HL-60/S4 treated with phorbol 12-myristate 13-acetate at 8.2 ng/mL for 4 days and 3 days (cell line): ENCODE measurements around the gene MTHFSD.

Source experiments
- in situ Hi-C: fragments of 300-500 bp; cut with MboI; formaldehyde crosslinking; loops from 2 replicates; pipeline ENCODE4 v1.15.0; 2022; ENCODE audit warnings: low sequenced_read_pairs

Gene MTHFSD

DNA sequence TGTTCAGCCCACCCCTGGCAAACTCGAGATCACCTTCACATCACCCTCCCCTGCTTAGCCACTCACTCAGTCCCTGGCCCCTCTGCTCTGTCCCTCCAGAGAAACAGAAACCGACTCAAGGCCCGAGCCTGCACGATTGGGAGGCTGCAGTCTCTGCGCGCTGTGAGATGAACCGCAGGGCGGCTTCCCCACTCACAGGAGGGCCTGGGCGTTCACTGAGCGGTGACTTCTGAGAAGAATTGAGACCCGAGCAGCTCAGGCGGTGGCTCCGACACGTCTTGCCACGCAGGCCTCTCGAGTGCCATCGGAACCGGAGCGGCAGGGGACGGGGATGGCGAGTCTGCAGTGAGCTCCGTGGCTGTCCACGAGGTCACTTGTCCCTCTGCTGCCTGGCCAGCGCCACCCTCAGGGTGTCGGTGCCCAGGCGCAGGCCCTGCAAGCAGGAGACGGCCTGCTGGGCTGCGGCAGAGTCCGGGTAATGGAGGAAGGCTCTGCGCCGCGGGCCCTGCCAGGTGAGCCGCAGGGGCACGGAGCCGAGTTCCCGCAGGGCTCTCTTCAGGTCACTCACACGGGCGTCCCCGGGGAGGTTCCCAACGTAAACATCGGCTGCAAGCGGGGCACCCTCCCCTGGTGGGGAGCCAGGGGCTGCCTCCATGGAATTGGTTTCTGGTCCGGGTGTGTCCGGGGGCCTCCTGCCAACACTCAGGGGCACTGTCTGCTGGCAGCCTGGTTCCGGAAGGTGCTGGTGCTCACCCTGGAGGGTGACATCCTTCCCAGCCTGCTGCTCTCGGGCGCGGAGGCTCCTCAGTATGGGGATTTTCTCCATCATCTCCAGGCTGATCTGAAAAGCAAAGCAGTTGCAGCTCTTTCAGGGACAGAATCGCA, 23.2 kb downstream of the MTHFSD start:
- in situ Hi-C loops = no loop called here

- in situ Hi-C loops = no loop called here
Measured at GRCh38 chr16:86531191-86531545, 23.9 kb downstream of the MTHFSD start.

DNA sequence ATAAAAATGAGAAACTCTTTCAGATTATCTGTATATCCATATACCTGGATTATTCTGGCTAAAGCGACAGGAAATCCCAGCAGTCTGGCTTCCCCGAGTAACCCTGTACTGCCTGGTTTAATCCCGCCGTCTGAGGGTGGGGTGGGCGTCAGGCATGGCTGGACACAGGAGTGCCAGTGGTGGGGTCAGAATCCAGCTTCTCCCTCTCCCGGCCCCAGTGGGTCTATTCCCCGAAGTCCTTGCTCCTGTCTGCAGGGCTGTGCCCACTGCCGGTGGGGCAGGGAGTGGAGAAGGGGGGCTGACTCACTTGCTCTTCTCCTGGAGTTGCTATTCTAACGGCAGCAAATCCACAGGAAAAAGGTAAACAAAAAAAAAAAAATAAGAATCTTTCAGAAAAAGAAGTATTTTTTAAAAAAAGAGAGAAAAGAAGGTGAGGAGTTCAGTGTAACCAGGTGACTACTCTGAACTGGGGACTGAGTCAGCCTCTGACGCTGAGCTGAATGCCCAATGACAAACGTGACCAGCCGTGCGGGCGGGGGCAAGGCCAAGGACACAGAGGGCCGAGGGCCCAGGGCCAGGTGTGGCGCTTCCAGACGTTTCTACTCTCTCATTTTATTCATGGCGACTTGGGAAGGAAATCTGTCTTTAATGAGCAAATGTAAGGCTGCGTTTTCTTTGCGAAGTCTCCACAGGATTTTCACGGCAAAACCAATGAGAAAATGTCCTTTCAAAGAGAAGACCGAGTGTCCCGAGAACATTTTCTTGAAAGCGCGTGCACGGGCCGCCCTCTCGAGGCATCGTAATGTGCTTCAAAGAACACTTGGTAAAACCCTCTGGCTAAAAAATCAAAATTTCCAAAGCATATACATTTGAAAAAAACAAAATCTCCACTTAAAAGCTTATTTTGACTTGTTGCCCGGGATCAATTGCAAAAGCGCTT, 24.5 kb downstream of the MTHFSD start:
- in situ Hi-C loops = no loop called here

GRCh38 chr16:86529160-86529559, 25.9 kb downstream of the MTHFSD start:
- in situ Hi-C loops = no loop called here

DNA sequence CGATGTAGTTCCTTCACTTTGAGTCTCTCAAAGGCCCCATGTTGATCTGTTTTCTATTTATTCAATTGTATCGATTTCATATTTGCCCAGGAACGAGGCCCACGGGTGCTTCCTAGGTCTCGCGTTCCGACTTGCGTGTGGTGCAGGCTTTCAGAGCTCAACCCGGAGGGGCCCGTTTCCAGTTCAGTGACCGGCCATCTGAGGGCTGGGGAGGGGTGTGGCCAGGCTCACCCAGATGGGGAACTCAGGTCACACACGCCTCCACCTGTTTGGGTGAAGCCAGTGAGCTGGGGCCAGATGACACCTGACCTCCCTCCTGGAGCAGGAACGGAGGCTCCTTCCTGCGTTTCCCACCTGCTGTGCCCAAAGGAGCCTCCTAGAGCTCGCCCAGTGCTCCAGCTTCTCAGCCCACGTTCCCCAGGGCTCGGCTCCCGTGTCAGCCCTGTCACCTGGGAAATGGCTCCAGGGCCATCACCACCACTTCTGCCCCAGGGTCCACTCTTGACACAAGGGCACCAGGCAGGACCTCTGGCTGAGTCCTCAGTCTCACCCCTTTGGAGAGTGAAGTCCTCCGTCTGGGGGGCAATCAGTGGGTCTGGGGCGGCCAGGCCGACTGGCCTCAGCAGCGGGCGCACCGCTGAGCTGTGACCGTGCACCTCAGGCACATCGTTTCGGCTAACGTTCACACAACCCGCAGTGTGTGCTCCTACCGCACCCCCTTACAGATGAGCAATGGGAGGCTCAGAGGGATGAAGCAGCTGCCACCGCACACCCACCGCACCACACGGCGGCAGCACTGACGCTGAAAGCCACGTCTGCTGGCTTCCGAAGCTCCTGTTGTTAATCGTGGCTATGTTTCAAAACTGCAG, 26.7 kb downstream of the MTHFSD start:
- in situ Hi-C loops = no loop called here

GRCh38 chr16:86527366-86527765, 27.7 kb downstream of the MTHFSD start:
- in situ Hi-C loops = no loop called here

GRCh38 chr16:86525696-86526095, 29.3 kb downstream of the MTHFSD start:
- in situ Hi-C loops = no loop called here

GRCh38 chr16:86524029-86524428, 31.0 kb downstream of the MTHFSD start:
- in situ Hi-C loops = loop anchor here (25.0 kb wide), 1 partner anchor 437 kb away; no protein-coding TSS in a partner anchor

DNA sequence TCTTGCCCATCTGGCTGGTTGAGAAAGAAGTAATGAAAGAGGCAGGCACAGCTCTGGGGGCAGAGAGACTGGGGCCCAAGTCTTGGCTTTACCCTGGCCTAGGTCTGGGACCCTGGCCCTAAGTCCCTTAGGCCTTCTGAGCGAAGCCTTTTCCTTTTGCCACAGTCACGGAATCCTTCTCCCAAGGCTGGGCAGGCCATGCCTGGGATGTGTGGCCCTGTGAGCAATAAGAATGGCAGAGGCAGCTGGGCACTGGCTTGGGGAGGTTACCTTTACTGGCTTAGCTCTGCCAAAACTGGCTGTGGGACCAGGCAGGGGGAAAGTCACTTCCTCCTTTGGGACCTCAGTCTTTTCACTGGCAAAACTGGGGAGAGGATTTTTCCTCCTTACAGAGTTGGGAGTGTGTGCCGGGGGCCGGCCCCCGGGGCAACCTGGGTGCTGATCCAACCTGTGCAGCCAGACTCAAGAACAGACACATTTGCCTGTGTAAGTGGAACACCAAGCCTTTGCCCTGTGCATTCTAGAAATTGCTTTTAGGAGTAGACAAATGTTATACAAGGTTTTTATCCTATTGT, 31.8 kb downstream of the MTHFSD start:
- in situ Hi-C loops = loop anchor here (25.0 kb wide), 1 partner anchor 436 kb away; no protein-coding TSS in a partner anchor

GRCh38 chr16:86522634-86523033, 32.4 kb downstream of the MTHFSD start:
- in situ Hi-C loops = loop anchor here (25.0 kb wide), 1 partner anchor 435 kb away; no protein-coding TSS in a partner anchor

DNA sequence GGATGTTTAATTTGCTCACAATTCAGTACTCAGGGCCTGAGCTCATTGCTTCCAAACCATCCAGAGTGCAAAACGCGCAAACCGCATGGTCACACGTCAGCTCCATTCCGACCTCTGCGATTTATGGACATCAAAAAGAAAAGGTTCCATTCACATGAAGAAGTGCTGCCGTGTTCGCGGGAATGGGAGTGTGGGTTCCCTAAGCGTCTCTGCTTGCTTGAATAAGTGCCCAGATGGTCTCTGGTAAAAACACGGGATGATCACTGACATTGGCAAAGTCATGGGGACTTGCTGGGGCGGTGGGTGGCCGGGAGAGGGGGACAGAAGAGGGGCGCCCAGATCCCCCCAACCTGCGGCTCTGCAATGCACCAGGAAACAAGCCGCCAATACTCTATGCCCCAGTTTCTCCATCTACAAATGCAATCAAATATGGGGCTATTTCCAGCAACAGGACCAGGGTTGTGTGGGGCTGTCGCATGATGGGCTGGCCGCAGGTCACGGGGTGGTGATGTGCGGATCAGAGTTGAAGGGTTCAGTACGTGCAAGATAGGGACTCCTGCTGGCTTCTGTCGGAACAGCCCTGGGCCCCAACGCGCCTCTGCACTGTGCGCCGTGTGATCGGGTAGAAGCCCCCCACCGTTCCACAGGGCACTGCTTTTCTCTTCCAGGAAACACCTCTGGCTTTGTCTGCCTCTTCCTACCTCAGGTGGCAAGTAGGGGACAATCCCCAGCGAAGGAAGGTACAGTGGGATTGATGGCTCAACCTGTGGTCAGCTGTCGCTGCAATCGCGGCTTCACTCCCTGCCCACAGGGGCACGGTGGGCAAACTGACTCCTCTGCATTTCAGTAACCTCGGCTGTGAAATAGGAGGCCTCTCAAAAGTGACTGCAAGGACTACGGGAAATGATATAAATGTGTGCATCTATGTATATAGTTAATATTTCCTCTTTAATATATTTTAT, 33.5 kb downstream of the MTHFSD start:
- in situ Hi-C loops = loop anchor here (25.0 kb wide), 1 partner anchor 434 kb away; no protein-coding TSS in a partner anchor

GRCh38 chr16:86520317-86521210, 34.5 kb downstream of the MTHFSD start:
- in situ Hi-C loops = loop anchor here (25.0 kb wide), 1 partner anchor 433 kb away; no protein-coding TSS in a partner anchor

DNA sequence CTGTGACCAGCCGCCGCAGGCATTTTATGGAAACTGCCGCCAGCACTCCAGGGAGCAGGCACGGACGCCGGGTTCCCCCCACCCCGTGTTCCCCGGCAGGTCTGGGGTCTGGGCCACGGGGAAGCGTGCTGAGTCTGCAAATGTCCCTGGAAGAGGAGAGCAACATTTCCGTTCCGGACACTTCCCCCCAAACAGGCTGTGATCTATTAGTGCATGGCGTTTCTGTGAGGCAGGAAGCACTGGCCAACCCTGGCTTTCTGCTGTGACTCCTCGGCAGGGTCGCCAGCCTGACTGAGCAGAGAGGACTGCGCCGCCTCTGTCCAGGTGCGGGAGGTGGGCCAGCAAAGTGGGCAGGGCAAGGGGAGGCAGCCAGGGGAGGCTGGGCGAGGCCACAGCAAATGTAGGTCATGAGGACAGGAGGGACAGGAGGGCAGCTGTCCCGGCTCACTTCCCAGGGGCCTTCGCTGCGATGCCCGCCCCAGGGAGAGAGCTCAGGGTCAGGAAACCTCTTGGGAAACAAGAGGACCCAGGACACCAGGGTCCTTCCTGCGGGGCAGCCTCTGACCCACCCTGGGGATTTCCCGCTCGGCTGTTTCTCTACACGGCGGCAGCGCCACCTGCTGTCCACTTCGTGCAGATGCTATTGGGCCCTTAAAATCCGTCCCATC, 35.3 kb downstream of the MTHFSD start:
- in situ Hi-C loops = loop anchor here (25.0 kb wide), 1 partner anchor 432 kb away; no protein-coding TSS in a partner anchor

GRCh38 chr16:86519007-86519648, 35.9 kb downstream of the MTHFSD start:
- in situ Hi-C loops = loop anchor here (25.0 kb wide), 1 partner anchor 432 kb away; no protein-coding TSS in a partner anchor

GRCh38 chr16:86517652-86518258, 37.3 kb downstream of the MTHFSD start:
- in situ Hi-C loops = loop anchor here (25.0 kb wide), 1 partner anchor 430 kb away; no protein-coding TSS in a partner anchor

- in situ Hi-C loops = loop anchor here (25.0 kb wide), 1 partner anchor 430 kb away; no protein-coding TSS in a partner anchor
Measured at GRCh38 chr16:86517033-86517432, 38.0 kb downstream of the MTHFSD start.
